GM12878 (cell line): ENCODE data around the gene ZNF423.

ENCODE experiments used
- BCLAF1 ChIP-seq: fragments of 450-650 bp; IDR thresholded peaks from 2 replicates; pipeline ENCODE4 v1.6.1; 2017; ENCODE audit warnings: antibody characterized with exemption, mild to moderate bottlenecking, moderate library complexity
- BRCA1 ChIP-seq: IDR thresholded peaks from 2 replicates; pipeline ENCODE4 v1.6.1; 2011; ENCODE audit warnings: low read depth, low read length, improper control_type of control experiment
- ELK1 ChIP-seq: IDR thresholded peaks from 2 replicates; pipeline ENCODE4 v1.6.1; 2012; ENCODE audit warnings: low read depth, low read length, improper control_type of control experiment
- FOXK2 ChIP-seq: fragments of 450-650 bp; IDR thresholded peaks from 2 replicates; pipeline ENCODE4 v1.6.1; 2017; ENCODE audit warnings: mild to moderate bottlenecking, moderate library complexity
- KDM1A ChIP-seq: fragments of 200-600 bp; sonication (generic); IDR thresholded peaks from 2 replicates; pipeline ENCODE4 v1.6.1; 2016; ENCODE audit warnings: borderline replicate concordance
- TAF1 ChIP-seq: IDR thresholded peaks from 2 replicates; pipeline ENCODE4 v1.6.1; 2011; ENCODE audit warnings: mild to moderate bottlenecking, low read depth, low read length, borderline replicate concordance
- TF ChIP-seq, protein P1 (sequence below), 3 experiments: IDR thresholded peaks in 2 of 3; conservative IDR thresholded peaks in 1 of 3; 2 replicates each; pipeline ENCODE4 v1.5.1; 2011; ENCODE audit warnings: low read depth in 3 of 3, low read length in 3 of 3, mild to moderate bottlenecking in 3 of 3, control low read depth in 2 of 3, moderate library complexity in 2 of 3, inconsistent platforms in 1 of 3, mixed read lengths in 1 of 3; ENCODE audit not compliant: control insufficient read depth in 2 of 3, insufficient read depth in 1 of 3; ENCODE audit errors: extremely low read depth in 1 of 3

- TF ChIP-seq KDM1A (no peak), ELK1 (no peak), BCLAF1 (no peak), FOXK2 (no peak), TAF1 (no peak), BRCA1 (no peak)
- TF ChIP-seq, protein P1, sequence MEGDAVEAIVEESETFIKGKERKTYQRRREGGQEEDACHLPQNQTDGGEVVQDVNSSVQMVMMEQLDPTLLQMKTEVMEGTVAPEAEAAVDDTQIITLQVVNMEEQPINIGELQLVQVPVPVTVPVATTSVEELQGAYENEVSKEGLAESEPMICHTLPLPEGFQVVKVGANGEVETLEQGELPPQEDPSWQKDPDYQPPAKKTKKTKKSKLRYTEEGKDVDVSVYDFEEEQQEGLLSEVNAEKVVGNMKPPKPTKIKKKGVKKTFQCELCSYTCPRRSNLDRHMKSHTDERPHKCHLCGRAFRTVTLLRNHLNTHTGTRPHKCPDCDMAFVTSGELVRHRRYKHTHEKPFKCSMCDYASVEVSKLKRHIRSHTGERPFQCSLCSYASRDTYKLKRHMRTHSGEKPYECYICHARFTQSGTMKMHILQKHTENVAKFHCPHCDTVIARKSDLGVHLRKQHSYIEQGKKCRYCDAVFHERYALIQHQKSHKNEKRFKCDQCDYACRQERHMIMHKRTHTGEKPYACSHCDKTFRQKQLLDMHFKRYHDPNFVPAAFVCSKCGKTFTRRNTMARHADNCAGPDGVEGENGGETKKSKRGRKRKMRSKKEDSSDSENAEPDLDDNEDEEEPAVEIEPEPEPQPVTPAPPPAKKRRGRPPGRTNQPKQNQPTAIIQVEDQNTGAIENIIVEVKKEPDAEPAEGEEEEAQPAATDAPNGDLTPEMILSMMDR (IDR thresholded peaks at IDR 0.05 in 2 of 3, conservative IDR thresholded peaks at IDR 0.05 in 1 of 3; ENCODE audit: control insufficient read depth in 2 of 3, extremely low read depth in 1 of 3, insufficient read depth in 1 of 3, low read depth in 3 of 3, low read length in 3 of 3): no peak
Observed at GRCh38 chr16:49463529-49463928, 392.4 kb downstream of the ZNF423 start.
